Skeletal muscle satellite cell (primary cell): Measurements from ENCODE around the gene SUFU.
A peak's percentile ranks its signal among the peaks of the same experiment; 100 is the strongest.
"Not testable (repeated sequence)": the region's sequence is repeated elsewhere in the genome, so short reads cannot be mapped to it uniquely, and the experiment has no call there.

Experiments
- H3K27me3 ChIP-seq: 2 replicates; pipeline ENCODE4 v1.7.0; 2013; ENCODE audit warnings: low read length; ENCODE audit not compliant: control insufficient read depth, insufficient read depth
- H3K36me3 ChIP-seq: 2 replicates; pipeline ENCODE4 v1.7.0; 2013; ENCODE audit warnings: mild to moderate bottlenecking, control low read depth, low read length; ENCODE audit not compliant: insufficient read depth
- H3K4me1 ChIP-seq: 2 replicates; pipeline ENCODE4 v1.7.0; 2013; ENCODE audit warnings: low read length; ENCODE audit not compliant: control insufficient read depth, insufficient read depth
- H3K4me2 ChIP-seq: 2 replicates; pipeline ENCODE4 v1.7.0; 2013; ENCODE audit warnings: mild to moderate bottlenecking, low read length
- H3K4me3 ChIP-seq: 2 replicates; pipeline ENCODE4 v1.7.0; 2013; ENCODE audit warnings: low read length
- H3K9ac ChIP-seq: 2 replicates; pipeline ENCODE4 v1.7.0; 2013; ENCODE audit warnings: mild to moderate bottlenecking, low read depth, low read length, moderate library complexity
- H3K9me3 ChIP-seq: replicated peaks from 2 replicates; pipeline ENCODE4 v1.7.0; 2013; ENCODE audit warnings: mild to moderate bottlenecking, control low read depth, low read length

The SUFU gene

DNA sequence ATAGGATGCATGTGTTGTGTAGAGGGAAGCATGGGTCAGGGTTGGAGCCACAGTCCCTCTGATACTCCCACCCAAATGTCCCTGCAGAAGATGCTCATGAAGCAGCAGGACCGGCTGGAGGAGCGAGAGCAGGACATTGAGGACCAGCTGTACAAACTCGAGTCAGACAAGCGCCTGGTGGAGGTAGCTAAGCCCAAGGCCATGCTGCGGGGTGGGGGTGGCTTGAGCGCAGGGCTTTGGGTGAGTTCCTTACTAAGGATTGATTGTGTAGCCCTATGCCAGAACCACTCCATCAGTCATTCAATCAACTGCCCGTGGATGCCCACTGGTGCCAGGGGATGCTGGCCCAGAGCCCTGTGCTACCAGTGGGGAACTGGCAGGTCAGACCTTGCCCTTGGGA is 150.8 kb downstream of the SUFU start:
- no peaks in the 10 kb centered on the region for H3K27me3 ChIP-seq
- H3K4me1 ChIP-seq = peaks cover 21% of the 10 kb centered on the region
- no peaks in the 10 kb centered on the region for H3K9me3 ChIP-seq
- no peak overlapping the region for H3K4me3 ChIP-seq
- H3K4me2 ChIP-seq = no peak overlapping the region
- no peak overlapping the region for H3K9ac ChIP-seq
- H3K36me3 ChIP-seq = peaks cover 61% of the 10 kb centered on the region

- peaks cover 18% of the 10 kb centered on the region for H3K4me1 ChIP-seq
Observed at GRCh38 chr10:102654969-102655368, 151.2 kb downstream of the SUFU start.

DNA sequence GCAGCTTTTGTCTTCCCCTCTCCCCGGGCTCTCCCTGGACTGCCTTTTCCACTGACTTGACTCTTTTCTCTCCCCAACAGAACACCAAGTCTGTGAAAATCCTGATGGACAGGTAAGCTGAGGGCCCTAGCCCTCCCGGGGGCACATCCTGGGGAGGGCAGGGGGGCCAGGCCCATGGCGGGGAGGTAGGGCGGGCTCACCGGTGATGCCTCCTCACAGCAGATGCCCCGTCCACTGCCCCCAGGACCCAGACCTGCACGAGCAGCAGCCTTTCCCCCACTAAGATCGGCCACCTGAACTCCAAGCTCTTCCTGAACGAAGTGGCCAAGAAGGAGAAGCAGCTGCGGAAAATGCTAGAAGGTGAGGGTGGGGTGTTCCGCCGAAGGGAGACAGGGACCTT is 152.3 kb downstream of the SUFU start:
- peaks cover 61% of the 10 kb centered on the region for H3K36me3 ChIP-seq

More at GRCh38 chr10:102654969-102655368, 151.2 kb downstream of the SUFU start:
- Histone ChIP-seq H3K9ac (no peak overlapping the region), H3K4me2 (no peak overlapping the region), H3K9me3 (no peaks in the 10 kb centered on the region), H3K36me3 (peaks cover 61% of the 10 kb centered on the region), H3K4me3 (no peak overlapping the region), H3K27me3 (no peaks in the 10 kb centered on the region)

GRCh38 chr10:102656791-102657371 is 153.1 kb downstream of the SUFU start:
- H3K27me3 ChIP-seq = no peaks in the 10 kb centered on the region
- H3K4me1 ChIP-seq = peaks cover 25% of the 10 kb centered on the region
- H3K4me2 ChIP-seq = no peak overlapping the region
- H3K36me3 ChIP-seq = peaks cover 59% of the 10 kb centered on the region
- H3K4me3 ChIP-seq = no peak overlapping the region
- no peaks in the 10 kb centered on the region for H3K9me3 ChIP-seq
- no peak overlapping the region for H3K9ac ChIP-seq

More for the DNA sequence above, 152.3 kb downstream of the SUFU start:
- no peak overlapping the region for H3K4me2 ChIP-seq
- H3K4me3 ChIP-seq = no peak overlapping the region
- no peaks in the 10 kb centered on the region for H3K27me3 ChIP-seq
- no peak overlapping the region for H3K9ac ChIP-seq
- H3K9me3 ChIP-seq = no peaks in the 10 kb centered on the region
- H3K4me1 ChIP-seq = peaks cover 21% of the 10 kb centered on the region

- H3K4me3 ChIP-seq = no peak overlapping the region
- H3K9me3 ChIP-seq = no peaks in the 10 kb centered on the region
- peaks cover 25% of the 10 kb centered on the region for H3K4me1 ChIP-seq
- no peak overlapping the region for H3K9ac ChIP-seq
- H3K27me3 ChIP-seq = no peaks in the 10 kb centered on the region
- H3K4me2 ChIP-seq = no peak overlapping the region
- H3K36me3 ChIP-seq = peaks cover 55% of the 10 kb centered on the region
Observed at GRCh38 chr10:102657451-102657850, 153.7 kb downstream of the SUFU start.

- H3K27me3 ChIP-seq = no peaks in the 10 kb centered on the region
- peaks cover 50% of the 10 kb centered on the region for H3K36me3 ChIP-seq
- no peak overlapping the region for H3K4me3 ChIP-seq
- H3K9ac ChIP-seq = no peak overlapping the region
- H3K9me3 ChIP-seq = no peaks in the 10 kb centered on the region
- H3K4me2 ChIP-seq = no peak overlapping the region
- peaks cover 25% of the 10 kb centered on the region for H3K4me1 ChIP-seq
Observed at GRCh38 chr10:102657984-102658724, 154.4 kb downstream of the SUFU start.

DNA sequence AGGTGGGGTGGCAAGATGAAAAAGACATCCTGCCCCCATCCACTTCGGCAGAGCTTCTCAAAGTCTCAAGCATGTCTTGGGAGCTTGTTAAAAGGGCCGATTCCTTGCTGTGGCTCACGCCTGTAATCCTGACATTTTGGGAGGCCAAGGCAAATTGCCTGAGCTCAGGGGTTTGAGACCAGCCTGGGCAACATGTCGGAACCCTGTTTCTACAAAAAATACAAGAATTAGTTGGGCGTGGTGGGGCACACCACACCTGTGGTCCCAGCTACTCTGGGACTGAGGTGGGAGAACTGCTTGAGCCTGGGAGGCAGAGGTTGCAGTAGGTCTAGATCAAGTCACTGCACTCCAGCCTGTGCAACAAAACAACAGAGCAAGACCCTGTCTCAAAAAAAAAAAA is 155.0 kb downstream of the SUFU start:
- Histone ChIP-seq H3K4me3 (no peak overlapping the region), H3K9me3 (no peaks in the 10 kb centered on the region), H3K4me2 (no peak overlapping the region), H3K4me1 (peaks cover 25% of the 10 kb centered on the region), H3K27me3 (no peaks in the 10 kb centered on the region), H3K36me3 (peaks cover 44% of the 10 kb centered on the region), H3K9ac (no peak overlapping the region)

DNA sequence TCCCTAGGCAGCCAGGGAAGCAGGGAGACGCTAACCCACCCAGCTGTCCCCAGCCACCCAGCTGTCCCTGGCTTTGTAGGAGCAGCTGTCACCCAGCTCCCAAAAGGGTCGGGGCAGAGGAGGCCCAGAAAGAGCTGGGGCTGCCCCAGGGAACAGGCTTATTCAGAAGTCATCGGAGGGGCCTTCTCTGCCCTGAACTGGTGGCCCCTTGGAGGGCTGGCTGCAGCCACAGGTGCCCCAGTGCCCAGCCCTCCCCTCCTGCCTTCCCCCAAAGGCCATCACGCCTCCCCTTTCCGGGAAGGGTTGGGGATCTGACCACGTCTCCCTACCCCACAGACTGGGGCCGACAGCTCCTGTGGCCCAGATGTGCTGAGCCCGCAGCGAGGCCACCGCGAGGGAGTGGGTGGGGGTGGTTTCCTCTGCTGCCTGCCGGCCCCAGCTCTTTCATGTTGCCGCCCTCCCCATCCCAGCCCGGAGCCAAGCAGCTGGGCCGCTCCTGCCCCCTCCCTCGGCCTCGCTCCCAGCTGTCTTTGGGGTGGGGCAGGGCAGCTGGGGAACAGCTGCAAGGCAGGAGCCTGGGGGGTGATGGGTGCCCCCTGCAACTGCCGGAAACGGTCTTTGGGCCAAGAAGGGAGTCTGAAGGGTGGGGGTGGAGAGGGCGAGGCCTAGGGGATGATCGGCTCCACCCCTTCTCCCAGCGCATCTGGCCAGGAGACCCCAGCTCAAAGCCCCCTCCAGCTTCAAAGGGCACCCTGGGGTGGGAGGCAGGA is 157.3 kb downstream of the SUFU start:
- H3K9me3 ChIP-seq = no peaks in the 10 kb centered on the region
- H3K36me3 ChIP-seq = peaks cover 28% of the 10 kb centered on the region
- peak overlapping the region; percentile 45 for H3K9ac ChIP-seq
- H3K4me1 ChIP-seq = peaks cover 25% of the 10 kb centered on the region
- no peaks in the 10 kb centered on the region for H3K27me3 ChIP-seq
- H3K4me2 ChIP-seq = peak overlapping the region; percentile 57
- no peak overlapping the region for H3K4me3 ChIP-seq

- H3K9me3 ChIP-seq = no peaks in the 10 kb centered on the region
- peaks cover 22% of the 10 kb centered on the region for H3K36me3 ChIP-seq
- peak overlapping the region; percentile 57 for H3K4me2 ChIP-seq
- H3K27me3 ChIP-seq = no peaks in the 10 kb centered on the region
- H3K9ac ChIP-seq = peak overlapping the region; percentile 45
- H3K4me1 ChIP-seq = peaks cover 25% of the 10 kb centered on the region
- H3K4me3 ChIP-seq = no peak overlapping the region
Observed at GRCh38 chr10:102661658-102662028, 157.9 kb downstream of the SUFU start.

GRCh38 chr10:102665904-102666509 is 162.2 kb downstream of the SUFU start:
- no peaks in the 10 kb centered on the region for H3K9me3 ChIP-seq
- H3K4me3 ChIP-seq = no peak overlapping the region

GRCh38 chr10:102667411-102667810 is 163.6 kb downstream of the SUFU start:
- H3K4me1 ChIP-seq = peaks cover 37% of the 10 kb centered on the region
- not testable (repeated sequence) for H3K4me3 ChIP-seq, H3K9ac ChIP-seq, H3K36me3 ChIP-seq, H3K27me3 ChIP-seq, H3K9me3 ChIP-seq, H3K4me2 ChIP-seq

More at GRCh38 chr10:102665904-102666509, 162.2 kb downstream of the SUFU start:
- Histone ChIP-seq H3K4me1 (peaks cover 45% of the 10 kb centered on the region), H3K4me2 (no peak overlapping the region), H3K9ac (no peak overlapping the region), H3K36me3 (no peaks in the 10 kb centered on the region), H3K27me3 (no peaks in the 10 kb centered on the region)
